Chondrocyte (in vitro differentiated cells): ENCODE measurements around the gene STYX. TPM values are rescaled to one million over a fixed set of nuclear protein-coding genes. Genes with fewer than 3 reads are reported as not detected.

Experiments used
- DNase-seq: peaks from one replicate; pipeline ENCODE4 v3.0.0; 2021; ENCODE audit warnings: mixed read lengths, low spot score
- H3K27ac Mint-ChIP-seq: one replicate; pipeline ENCODE4 v1.8.0; 2021; ENCODE audit warnings: mild to moderate bottlenecking, moderate library complexity, mixed read lengths; ENCODE audit not compliant: unreplicated experiment
- H3K27me3 Mint-ChIP-seq: 2 replicates; pipeline ENCODE4 v1.8.0; 2021; ENCODE audit warnings: low read depth, mixed read lengths
- H3K36me3 Mint-ChIP-seq: 2 replicates; pipeline ENCODE4 v1.8.0; 2021; ENCODE audit warnings: low read depth, mixed read lengths
- H3K4me1 Mint-ChIP-seq: 2 replicates; pipeline ENCODE4 v1.8.0; 2021; ENCODE audit warnings: low read depth, mild to moderate bottlenecking, mixed read lengths
- H3K4me3 Mint-ChIP-seq: one replicate; pipeline ENCODE4 v1.8.0; 2021; ENCODE audit warnings: mild to moderate bottlenecking, moderate library complexity, mixed read lengths; ENCODE audit not compliant: unreplicated experiment
- H3K9me3 Mint-ChIP-seq: 2 replicates; pipeline ENCODE4 v1.8.0; 2021; ENCODE audit warnings: low read depth, mixed read lengths
- total RNA-seq: library from RNA; stranded (reverse); gene quantifications from 3 replicates; pipeline ENCODE4 v1.2.1, GENCODE V29; 2021
- TF ChIP-seq, protein P1 (sequence below): fragments of 200-600 bp; sonication (generic); IDR thresholded peaks from 2 replicates; pipeline ENCODE4 v1.5.0; 2021; ENCODE audit warnings: antibody characterized with exemption, mild to moderate bottlenecking, moderate library complexity

STYX gene
- total RNA-seq, 1 donor from 2014 or later, result 21.0 TPM

DNA sequence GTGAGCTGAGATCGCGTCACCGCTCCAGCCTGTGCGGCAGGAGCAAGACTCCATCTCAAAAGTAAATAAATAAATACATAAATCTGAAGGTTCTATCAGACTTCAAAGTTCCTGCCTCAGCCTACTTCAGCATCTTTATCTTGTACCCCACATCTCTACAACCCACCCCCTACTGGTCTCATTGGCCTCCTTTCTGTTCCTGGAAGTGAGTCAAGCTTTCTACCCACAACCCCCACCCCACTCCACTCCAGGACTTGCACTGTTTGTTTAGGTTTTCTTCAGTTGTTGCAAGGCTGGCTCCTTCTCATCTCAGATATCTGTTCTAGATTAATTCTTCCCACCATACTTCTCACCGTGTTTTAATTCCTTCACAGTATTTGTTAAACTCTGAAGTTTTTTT, 23.7 kb upstream of the STYX start:
- peak overlapping the region; percentile 100 for H3K27ac Mint-ChIP-seq
- TF ChIP-seq, protein P1, sequence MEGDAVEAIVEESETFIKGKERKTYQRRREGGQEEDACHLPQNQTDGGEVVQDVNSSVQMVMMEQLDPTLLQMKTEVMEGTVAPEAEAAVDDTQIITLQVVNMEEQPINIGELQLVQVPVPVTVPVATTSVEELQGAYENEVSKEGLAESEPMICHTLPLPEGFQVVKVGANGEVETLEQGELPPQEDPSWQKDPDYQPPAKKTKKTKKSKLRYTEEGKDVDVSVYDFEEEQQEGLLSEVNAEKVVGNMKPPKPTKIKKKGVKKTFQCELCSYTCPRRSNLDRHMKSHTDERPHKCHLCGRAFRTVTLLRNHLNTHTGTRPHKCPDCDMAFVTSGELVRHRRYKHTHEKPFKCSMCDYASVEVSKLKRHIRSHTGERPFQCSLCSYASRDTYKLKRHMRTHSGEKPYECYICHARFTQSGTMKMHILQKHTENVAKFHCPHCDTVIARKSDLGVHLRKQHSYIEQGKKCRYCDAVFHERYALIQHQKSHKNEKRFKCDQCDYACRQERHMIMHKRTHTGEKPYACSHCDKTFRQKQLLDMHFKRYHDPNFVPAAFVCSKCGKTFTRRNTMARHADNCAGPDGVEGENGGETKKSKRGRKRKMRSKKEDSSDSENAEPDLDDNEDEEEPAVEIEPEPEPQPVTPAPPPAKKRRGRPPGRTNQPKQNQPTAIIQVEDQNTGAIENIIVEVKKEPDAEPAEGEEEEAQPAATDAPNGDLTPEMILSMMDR, result no peak
- no peak for DNase-seq

DNA sequence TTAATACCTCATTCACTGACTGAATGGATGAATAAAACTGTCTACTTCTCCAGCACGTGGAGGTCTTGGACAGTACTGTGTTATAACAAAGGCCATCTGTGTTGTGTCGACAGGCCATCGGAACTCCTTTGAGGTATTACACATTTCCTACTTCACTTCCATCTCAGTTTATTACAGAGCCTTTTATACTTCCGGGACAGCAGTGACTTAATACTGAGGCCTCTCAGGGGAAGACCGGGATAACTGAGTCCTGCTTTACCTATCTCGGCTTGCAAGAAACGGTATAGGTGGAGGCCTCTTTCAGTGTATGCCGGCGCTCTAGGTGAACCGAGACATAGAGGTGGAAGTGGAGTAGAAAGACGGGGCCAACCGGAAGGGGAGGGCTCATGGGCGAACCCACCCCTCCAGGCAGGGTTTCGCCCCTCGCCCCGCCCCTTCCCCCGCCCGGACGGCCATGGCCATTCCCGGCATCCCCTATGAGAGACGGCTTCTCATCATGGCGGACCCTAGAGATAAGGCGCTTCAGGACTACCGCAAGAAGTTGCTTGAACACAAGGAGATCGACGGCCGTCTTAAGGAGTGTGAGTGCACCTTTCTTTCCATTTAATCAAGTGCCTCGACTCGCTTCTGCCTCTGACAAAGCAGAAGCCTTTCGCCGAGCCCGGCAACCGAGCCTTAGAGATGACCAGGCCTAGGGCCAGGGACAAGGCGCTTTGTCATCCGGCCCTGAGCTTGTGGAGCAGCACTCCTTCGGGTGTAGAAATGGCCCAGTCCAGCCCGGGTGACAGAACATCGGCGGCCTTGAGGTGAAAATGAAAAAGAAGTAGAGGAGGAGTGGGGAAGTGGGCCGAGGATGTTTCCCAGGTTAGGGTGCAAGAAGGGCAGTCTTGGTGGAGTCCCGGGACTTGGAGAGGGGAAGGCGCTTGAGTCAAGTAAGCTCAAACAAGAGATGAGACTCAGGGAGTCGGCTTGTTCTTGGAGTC, 23.0 kb upstream of the STYX start, which contains the start of gene PSMC6:
Gene PSMC6, plus strand, starts transcription at position 477 of the 983 bp plus-strand sequence. Its CDS starts 20 bp downstream, at position 497.
- no peak for DNase-seq
- Mint-ChIP-seq H3K27me3 (no peaks in the 10 kb centered on the region), H3K4me1 (peaks cover 50% of the 10 kb centered on the region), H3K4me3 (peak within 1 kb of the TSS; percentile 100), H3K36me3 (peaks cover 15% of the 10 kb centered on the region), H3K27ac (peak within 1 kb of the TSS; percentile 100), H3K9me3 (no peaks in the 10 kb centered on the region)
- TF ChIP-seq, protein P1, result no peak

More for the DNA sequence above, 23.7 kb upstream of the STYX start:
- Mint-ChIP-seq H3K4me1 (peaks cover 43% of the 10 kb centered on the region), H3K36me3 (peaks cover 14% of the 10 kb centered on the region), H3K27me3 (no peaks in the 10 kb centered on the region), H3K4me3 (peak overlapping the region; percentile 100), H3K9me3 (no peaks in the 10 kb centered on the region)

DNA sequence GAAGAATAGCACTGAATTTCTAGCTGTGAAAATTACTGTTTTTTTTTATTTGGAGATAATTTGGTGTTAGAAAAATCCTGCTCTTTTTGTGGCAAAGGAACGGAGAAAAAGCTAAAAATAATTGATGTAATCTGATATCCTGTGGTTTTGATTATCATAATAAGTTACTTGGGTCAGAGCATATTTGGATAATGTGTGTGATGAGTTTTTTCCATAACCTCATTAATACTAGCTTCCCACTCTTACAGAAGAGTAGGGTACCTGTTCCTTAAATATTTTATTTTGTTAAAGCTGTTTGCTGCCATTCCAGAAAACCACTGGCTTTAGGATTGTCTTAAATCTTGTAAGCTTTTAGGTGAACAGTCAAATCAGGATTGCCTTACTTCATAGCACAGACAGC, 18.3 kb upstream of the STYX start:
- H3K27me3 Mint-ChIP-seq, result no peaks in the 10 kb centered on the region
- H3K9me3 Mint-ChIP-seq, result no peaks in the 10 kb centered on the region
- H3K27ac Mint-ChIP-seq, result peak overlapping the region; percentile 12
- no peak for DNase-seq
- H3K4me1 Mint-ChIP-seq, result peaks cover 44% of the 10 kb centered on the region
- TF ChIP-seq, protein P1, result no peak
- H3K4me3 Mint-ChIP-seq, result no peak overlapping the region
- peaks cover 31% of the 10 kb centered on the region for H3K36me3 Mint-ChIP-seq

DNA sequence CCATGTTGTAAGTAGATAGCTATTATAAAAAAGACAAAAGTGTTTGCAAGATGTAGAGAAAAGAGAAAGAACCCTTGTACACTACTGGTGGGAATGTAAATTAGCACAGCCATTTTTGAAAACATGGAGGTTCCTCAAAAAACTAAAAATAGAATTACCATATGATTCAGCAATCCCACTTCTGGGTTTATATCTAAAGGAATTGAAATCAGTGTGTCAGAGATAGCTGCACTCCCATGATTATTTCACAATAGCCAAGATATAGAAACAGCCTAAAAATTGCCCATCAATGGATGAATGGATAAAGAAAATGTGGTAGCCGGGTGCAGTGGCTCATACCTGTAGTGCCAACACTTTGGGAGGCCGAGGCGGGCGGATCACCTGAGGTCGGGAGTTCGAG, 13.8 kb upstream of the STYX start:
- Mint-ChIP-seq H3K4me3 (no peak overlapping the region), H3K27me3 (no peaks in the 10 kb centered on the region), H3K4me1 (peaks cover 12% of the 10 kb centered on the region), H3K36me3 (peaks cover 26% of the 10 kb centered on the region), H3K27ac (no peak overlapping the region), H3K9me3 (no peaks in the 10 kb centered on the region)
- no peak for DNase-seq
- TF ChIP-seq, protein P1, result no peak

DNA sequence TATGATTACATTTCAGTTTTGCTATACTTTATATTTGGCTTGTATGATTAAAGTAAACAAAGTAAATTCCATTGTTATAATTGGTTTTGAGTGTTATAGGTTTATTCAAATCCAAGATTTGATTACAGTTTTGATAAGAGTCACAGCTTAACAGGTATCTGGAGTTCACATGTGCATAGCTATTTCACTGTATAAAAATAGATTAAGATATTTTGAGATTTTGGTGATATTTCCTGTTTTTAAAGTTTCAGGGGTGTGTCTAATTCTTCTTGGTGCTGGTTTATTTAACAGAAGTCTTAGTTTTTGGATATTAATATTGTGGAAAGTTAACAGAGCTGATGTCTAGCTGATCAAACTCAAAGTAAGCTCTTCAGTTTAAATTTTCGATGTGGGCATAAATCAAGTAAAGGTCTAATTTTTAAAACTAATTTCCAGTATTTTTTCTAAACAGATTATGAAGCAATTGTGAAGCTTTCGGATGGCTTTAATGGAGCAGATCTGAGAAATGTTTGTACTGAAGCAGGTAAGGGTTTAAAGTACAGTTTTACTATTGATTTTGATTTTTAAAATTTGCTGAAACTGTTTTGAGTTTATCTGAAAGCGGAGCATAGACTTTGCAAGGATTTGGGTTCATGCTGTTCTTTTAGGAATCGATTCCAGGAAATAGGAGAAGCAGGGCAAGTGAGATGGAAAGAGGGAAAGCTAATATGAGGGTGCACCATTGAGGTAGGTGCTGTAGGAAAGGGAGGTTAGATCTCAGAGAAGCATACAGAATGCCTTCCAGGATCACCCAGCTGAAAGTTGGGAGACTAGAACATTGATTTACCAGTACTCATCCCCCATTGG, 6.2 kb upstream of the STYX start:
- TF ChIP-seq, protein P1, result no peak

More for the DNA sequence above, 6.2 kb upstream of the STYX start:
- Mint-ChIP-seq H3K9me3 (no peaks in the 10 kb centered on the region), H3K4me1 (peaks cover 4% of the 10 kb centered on the region), H3K4me3 (no peak overlapping the region), H3K36me3 (peaks cover 26% of the 10 kb centered on the region), H3K27me3 (no peaks in the 10 kb centered on the region), H3K27ac (peak overlapping the region; percentile 36)
- no peak for DNase-seq
